Adrenal gland (tissue), 12 donors: ENCODE results near the gene ATXN1. TPM values are rescaled to one million over a fixed set of nuclear protein-coding genes. Genes with fewer than 3 reads are reported as not detected.
"Not testable (repeated sequence)": the region's sequence is repeated elsewhere in the genome, so short reads cannot be mapped to it uniquely, and the experiment has no call there.

Source experiments
- DNase-seq, 7 donors: peaks; one replicate each; pipeline ENCODE4 v3.0.0-alpha.2; 2019 to 2020
- H3K27ac ChIP-seq, 5 donors: fragments of 200-600 bp; sonication (generic) in 4 of 5; 1 replicate in 3 of 5; 2 replicates in 2 of 5; pipeline versions ENCODE4 v1.5.1 to v1.8.0; 2016 to 2020; ENCODE audit warnings: mild to moderate bottlenecking in 1 of 5
- H3K27me3 ChIP-seq: fragments of 200-600 bp; 2 replicates; pipeline ENCODE4 v1.8.0; 2021
- H3K36me3 ChIP-seq, 2 donors: fragments of 200-600 bp; replicated peaks in 1 of 2; 1 replicate in 1 of 2; 2 replicates in 1 of 2; pipeline versions ENCODE4 v1.5.1 to v1.8.0; 2018 to 2022
- H3K4me1 ChIP-seq, 2 donors: fragments of 200-600 bp; replicated peaks in 1 of 2; 1 replicate in 1 of 2; 2 replicates in 1 of 2; pipeline versions ENCODE4 v1.5.1 to v1.8.0; 2018 to 2021
- H3K4me3 ChIP-seq, 4 donors: fragments of 200-600 bp; sonication (generic) in 3 of 4; one replicate each; pipeline ENCODE4 v1.5.1; 2016 to 2018
- H3K9me3 ChIP-seq, 3 donors: fragments of 200-600 bp; sonication (generic) in 1 of 3; replicated peaks in 1 of 3; 1 replicate in 2 of 3; 2 replicates in 1 of 3; pipeline versions ENCODE4 v1.5.1 to v1.8.0; 2016 to 2021
- POLR2A ChIP-seq, 2 donors: fragments of 450-650 bp; IDR thresholded peaks; one replicate each; pipeline ENCODE4 v1.6.1; 2017; ENCODE audit warnings: antibody characterized with exemption in 2 of 2, mild to moderate bottlenecking in 2 of 2, moderate library complexity in 1 of 2
- WGBS, 4 donors: extraction: QIAGEN DNeasy Blood & Tissue Kit in 2 of 4; methylation state at CpG; one replicate each; pipeline versions ENCODE4 v1.1.5 to v1.1.7; 2013 to 2017; 5-methylcytosine and 5-hydroxymethylcytosine counted together
- intact Hi-C, 2 donors: fragments of 100-400 bp; cut with DNase I; formaldehyde crosslinking; loops; one replicate each; pipeline versions ENCODE4 v1.14.1 to v1.15.0; 2022 to 2023
- polyA plus RNA-seq, 3 donors: library from polyadenylated mRNA; stranded (reverse); fragments of 200-250 nt in 2 of 3; fragments of 350-450 nt in 1 of 3; fragmentation: Illumina TruSeq in 1 of 3; extraction: RNeasy Lipid Tissue Mini Kit (QIAGEN cat#74804) in 1 of 3; gene quantifications; one replicate each; pipeline ENCODE4 v1.2.3, GENCODE V29; 2013 to 2014
- total RNA-seq, 9 donors: library from RNA; depleted of rRNA in 4 of 9; stranded (reverse); fragments of >200 nt in 4 of 9; fragments of 120-200 nt in 1 of 9; fragmentation: NEBNext Ultra II Directional in 1 of 9; extraction: Animal tissue kit (Norgen Biotek cat#: 25700) in 1 of 9; gene quantifications; one replicate each; pipeline versions ENCODE4 v1.1.0 to v1.2.4, GENCODE V29; 2013 to 2023
- TF ChIP-seq, protein P1 (sequence below), 6 experiments: fragments of 450-650 bp in 4 of 6; fragments of 200-600 bp in 2 of 6; sonication (generic) in 1 of 6; IDR thresholded peaks; 1 replicate in 5 of 6; 2 replicates in 1 of 6; pipeline versions ENCODE4 v1.5.1 to v1.8.0; 2016 to 2021; ENCODE audit warnings: antibody characterized with exemption in 6 of 6, mild to moderate bottlenecking in 2 of 6, moderate library complexity in 1 of 6
- donor health status: healthy with polysubstance abuse.
- donor health status: Bipolar disorder and iron deficiency.
- donor health status: DM: yes; HTN: yes; CAD: no.
- donor health status: DM: no; HTN: no; CAD: no.
- donor health status: DM: no; HTN: no; CAD: no.
- donor health status: DM: yes; HTN: yes; CAD: no.

Gene ATXN1
- total and polyA plus RNA-seq, 12 donors, result 3.4 to 51.3 (median 25.4) TPM

DNA sequence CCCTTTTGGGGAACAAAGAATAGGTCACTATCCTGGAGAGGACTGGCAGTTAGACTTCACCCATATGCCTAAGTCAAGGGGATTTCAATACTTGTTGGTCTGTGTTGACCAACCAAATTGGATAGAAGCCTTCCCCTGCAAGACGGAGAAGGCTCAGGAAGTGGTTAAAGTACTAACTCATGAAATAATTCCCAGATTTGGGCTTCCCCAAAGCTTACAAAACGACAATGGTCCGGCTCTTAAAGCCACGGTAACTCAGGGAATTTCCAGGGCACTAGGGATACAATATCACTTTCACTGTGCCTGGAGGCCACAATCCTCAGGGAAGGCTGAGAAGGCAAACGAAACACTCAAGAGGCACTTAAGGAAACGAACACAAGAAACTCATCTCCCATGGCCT, 299.8 kb downstream of the ATXN1 start:
- Histone ChIP-seq H3K36me3 (no peaks in the 10 kb centered on the region), H3K4me1 (no peaks in the 10 kb centered on the region), H3K4me3 (no peak overlapping the region), H3K9me3 (no peaks in the 10 kb centered on the region), H3K27me3 (no peaks in the 10 kb centered on the region), H3K27ac (no peak overlapping the region)
- DNase-seq, result no peak
- WGBS, 4 donors, result 72 to 88% (median 80%) methylated on average over 6 of the region's 6 CpGs
- TF ChIP-seq POLR2A (IDR thresholded peaks at IDR 0.05), result no peak
- TF ChIP-seq, protein P1, sequence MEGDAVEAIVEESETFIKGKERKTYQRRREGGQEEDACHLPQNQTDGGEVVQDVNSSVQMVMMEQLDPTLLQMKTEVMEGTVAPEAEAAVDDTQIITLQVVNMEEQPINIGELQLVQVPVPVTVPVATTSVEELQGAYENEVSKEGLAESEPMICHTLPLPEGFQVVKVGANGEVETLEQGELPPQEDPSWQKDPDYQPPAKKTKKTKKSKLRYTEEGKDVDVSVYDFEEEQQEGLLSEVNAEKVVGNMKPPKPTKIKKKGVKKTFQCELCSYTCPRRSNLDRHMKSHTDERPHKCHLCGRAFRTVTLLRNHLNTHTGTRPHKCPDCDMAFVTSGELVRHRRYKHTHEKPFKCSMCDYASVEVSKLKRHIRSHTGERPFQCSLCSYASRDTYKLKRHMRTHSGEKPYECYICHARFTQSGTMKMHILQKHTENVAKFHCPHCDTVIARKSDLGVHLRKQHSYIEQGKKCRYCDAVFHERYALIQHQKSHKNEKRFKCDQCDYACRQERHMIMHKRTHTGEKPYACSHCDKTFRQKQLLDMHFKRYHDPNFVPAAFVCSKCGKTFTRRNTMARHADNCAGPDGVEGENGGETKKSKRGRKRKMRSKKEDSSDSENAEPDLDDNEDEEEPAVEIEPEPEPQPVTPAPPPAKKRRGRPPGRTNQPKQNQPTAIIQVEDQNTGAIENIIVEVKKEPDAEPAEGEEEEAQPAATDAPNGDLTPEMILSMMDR (IDR thresholded peaks at IDR 0.05), result no peak
- intact Hi-C loops, result no loop called here

DNA sequence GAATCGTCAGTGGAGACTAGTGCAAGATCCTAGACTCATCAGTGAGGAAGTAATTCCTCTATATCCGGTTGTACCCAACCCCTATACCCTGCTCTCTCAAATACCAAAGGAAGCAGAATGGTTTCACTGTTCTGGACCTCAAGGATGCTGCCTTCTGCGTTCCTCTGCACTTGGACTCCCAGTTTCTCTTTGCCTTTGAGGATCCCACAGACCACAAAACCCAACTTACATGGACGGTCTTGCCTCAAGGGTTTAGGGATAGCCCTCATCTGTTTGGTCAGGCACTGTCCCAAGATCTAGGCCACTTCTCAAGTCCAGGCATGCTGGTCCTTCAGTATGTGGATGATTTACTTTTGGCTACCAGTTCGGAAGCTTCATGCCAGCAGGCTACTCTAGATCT, 301.8 kb downstream of the ATXN1 start:
- WGBS, 4 donors, result 86 to 97% (median 90%) methylated on average over 5 of the region's 5 CpGs
- H3K4me3 ChIP-seq, H3K36me3 ChIP-seq, H3K27me3 ChIP-seq, H3K4me1 ChIP-seq, H3K9me3 ChIP-seq, H3K27ac ChIP-seq, DNase-seq, intact Hi-C loops: not testable (repeated sequence)

DNA sequence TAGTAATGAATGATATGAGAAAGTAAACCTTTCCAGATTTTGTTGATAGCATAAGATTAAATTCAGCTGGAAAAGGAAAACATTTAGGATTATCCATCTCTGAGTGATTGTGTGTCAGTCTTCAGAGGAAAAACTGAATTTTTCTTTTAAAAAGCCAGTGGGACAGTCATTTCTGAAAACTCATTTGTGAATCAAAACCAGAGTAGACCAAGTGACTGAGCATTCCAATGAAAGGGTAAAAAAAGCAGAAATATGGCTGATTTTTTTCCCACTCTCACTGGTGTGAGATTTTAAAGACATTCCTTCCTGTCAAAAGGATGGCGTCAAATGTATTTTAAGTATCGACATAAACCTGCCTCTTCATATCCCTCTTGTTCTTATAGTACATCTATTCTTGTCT, 308.9 kb downstream of the ATXN1 start:
- 92 to 97% (median 94%) methylated on average over 2 of the region's 2 CpGs for WGBS, 4 donors
- no peak for TF ChIP-seq POLR2A (IDR thresholded peaks at IDR 0.05)
- TF ChIP-seq, protein P1 (IDR thresholded peaks at IDR 0.05), result no peak
- H3K27me3 ChIP-seq, result no peaks in the 10 kb centered on the region
- H3K4me1 ChIP-seq, result peaks cover 0 to 10% of the 10 kb centered on the region in 2 donors
- intact Hi-C loops, result no loop called here
- no peak overlapping the region for H3K4me3 ChIP-seq
- no peak for DNase-seq
- H3K27ac ChIP-seq, result no peak overlapping the region
- no peaks in the 10 kb centered on the region for H3K9me3 ChIP-seq
- H3K36me3 ChIP-seq, result no peaks in the 10 kb centered on the region

DNA sequence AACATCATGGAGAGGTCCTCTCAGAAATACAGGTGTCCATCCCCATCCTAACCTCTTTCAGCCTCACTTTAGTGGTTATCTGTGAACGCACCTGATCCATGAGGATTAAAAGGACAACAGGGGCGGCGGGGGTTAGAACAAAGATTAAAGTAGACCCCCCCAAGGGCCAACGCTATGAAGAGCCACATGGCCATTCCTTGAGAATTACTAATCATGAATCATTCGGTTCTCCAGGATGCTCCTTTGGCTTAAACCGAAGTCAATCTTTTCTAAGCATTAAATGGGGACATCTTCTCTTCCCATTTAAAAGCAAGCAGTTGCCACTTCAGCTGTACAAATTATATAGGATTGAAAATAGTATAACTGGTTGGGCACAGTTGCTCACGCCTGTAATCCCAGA, 310.4 kb downstream of the ATXN1 start:
- Histone ChIP-seq H3K27ac (no peak overlapping the region), H3K27me3 (no peaks in the 10 kb centered on the region), H3K9me3 (no peaks in the 10 kb centered on the region), H3K4me3 (no peak overlapping the region), H3K36me3 (no peaks in the 10 kb centered on the region), H3K4me1 (peaks cover 0 to 10% of the 10 kb centered on the region in 2 donors)
- 90 to 96% (median 94%) methylated on average over 7 of the region's 7 CpGs for WGBS, 4 donors
- DNase-seq, result no peak
- TF ChIP-seq, protein P1 (IDR thresholded peaks at IDR 0.05), result no peak
- intact Hi-C loops, result no loop called here

DNA sequence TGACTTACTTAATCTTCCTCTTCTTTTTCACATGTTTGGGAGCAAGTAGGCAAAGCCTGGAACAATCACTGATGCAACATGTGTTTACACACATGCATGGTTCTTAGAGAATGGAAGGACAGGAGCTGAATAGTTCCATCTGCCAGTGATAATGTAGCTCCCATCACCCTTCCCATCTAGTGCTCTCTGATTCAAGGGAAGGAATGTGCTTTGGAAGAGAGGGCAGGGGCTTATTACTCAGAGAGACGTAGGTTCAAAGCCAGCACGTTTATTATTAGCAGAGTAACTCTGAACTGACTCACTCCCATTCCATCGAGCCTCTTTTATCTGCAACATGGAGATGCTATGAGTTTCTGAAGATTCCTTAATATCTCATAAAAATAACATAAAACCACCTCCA, 311.0 kb downstream of the ATXN1 start:
- Histone ChIP-seq H3K4me3 (no peak overlapping the region), H3K4me1 (peaks cover 0 to 10% of the 10 kb centered on the region in 2 donors), H3K36me3 (no peaks in the 10 kb centered on the region), H3K9me3 (no peaks in the 10 kb centered on the region), H3K27ac (no peak overlapping the region), H3K27me3 (no peaks in the 10 kb centered on the region)
- no peak for DNase-seq
- intact Hi-C loops, result no loop called here
- 63 to 83% (median 71%) methylated on average over 3 of the region's 3 CpGs for WGBS, 4 donors
- TF ChIP-seq POLR2A (IDR thresholded peaks at IDR 0.05), result no peak
- TF ChIP-seq, protein P1 (IDR thresholded peaks at IDR 0.05), result no peak
